HG03354 (cell line): ENCODE measurements around the gene RSL1D1.
A peak's percentile ranks its signal among the peaks of the same experiment; 100 is the strongest.

Source experiments
- ATAC-seq: cut with Tn5 transposase; IDR thresholded peaks from one replicate; pipeline ENCODE4 v1.9.1; 2021; ENCODE audit warnings: mild to moderate bottlenecking; ENCODE audit not compliant: unreplicated experiment, poor library complexity, severe bottlenecking

RSL1D1 gene

DNA sequence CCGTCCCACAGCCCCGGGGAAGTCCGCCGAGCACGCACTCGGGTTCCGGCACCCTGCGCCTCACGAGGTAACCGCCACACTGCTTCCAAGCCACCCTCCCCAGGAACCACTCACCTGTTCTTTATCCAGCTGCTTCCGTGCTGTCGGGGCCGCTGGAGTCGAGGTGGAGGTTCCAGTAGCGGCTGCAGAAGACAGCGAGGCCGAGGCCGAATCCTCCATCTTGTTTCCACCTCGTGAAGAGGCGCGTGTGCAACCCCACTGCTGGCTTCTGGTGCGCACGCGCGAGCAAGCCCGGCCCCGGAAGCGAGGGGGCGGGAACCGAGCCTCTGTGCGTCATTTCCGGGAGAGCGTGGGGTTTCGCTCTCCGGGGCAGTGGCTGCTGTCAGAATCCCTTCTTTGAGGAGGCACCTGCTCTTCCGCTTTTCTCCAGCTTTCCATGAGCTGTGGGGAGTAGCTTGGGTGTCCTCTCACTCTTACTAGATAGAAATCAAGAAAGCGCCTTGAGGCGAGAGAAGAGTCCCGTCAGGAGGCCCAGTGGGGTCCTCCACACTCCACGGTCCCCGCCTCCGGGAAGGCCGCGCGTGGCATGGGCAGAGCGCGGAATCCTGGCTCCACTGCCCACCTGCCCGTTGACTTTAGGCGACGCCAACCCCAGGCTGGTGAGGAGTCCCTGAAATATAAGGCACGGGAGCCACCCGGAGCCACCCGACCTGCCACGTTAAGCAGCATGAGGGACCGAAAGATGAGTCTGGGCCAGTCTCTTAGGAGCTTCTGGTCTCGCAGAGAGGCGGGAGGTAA lies at the start of gene RSL1D1:
TSS of gene RSL1D1 (minus strand) at position 249 of the 798 bp plus-strand sequence. CDS start at position 219, 30 bp downstream.
- ATAC-seq: peak; percentile 89

DNA sequence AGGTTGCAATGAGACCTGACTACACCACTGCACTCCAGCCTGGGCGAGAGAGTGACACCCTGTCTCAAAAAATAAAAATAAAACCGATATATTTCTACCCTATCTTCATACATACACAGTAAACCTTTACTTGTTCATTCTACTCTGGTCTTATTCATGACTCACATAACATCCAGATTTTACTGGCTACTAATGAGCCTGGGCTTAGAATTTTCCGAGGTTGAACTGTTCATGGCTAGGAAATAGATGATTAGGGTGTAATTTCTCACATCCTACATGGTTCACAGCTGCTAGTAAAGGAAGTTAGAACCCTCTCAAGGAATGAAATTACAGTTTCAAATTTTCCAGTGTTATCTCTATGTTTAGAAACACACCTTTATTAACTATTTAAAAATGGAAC lies 49.7 kb upstream of the RSL1D1 start:
- no peak for ATAC-seq

DNA sequence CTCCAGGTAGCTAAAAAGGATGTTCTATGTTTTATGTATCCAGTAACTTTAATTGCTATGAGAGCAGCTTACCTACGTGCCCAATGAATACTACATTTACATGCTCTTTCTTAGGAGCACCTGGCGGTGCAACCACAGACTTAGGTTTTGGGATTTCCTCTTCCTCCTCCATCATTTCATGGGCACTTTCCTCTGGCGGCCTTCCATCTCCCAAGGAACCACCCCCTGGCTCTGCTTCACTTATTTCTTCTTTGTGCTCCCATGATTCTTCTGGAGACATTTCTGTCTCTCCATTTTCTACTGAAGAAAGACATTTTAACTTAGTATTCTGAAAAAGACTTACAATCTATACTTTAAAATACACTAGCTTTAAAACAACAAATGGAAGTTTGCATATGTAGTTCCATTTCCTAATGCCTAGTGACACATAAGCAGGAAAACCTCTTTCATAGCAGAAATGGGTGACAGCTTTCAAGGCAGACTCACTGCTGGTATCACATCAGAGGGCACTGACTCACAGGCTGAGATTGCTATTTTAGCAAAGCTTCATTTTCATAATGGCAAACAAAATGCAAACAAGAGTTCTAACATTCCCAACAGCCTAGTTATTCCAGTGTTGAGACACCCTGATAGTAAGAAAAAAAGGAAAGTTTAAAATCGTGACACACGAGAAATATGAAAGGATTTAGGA lies 45.3 kb upstream of the RSL1D1 start:
- no peak for ATAC-seq

DNA sequence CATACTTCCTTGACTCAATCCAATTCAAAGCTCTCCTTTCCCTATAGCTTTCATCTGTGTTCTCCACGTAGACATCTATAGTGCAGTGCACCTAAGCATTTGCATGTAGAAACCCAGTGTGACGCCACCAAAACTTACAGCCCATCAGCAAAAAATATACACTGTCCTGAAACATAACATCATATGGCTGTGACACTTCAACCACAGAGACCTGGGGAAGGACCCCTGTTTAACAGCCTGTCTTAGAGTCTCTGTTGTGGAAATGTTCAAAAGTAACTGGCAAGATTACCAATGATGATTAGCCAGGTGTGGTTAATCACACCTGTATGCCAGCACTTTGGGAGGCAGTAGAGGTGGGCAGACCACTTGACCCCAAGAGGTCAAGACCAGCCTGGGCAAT lies 42.2 kb upstream of the RSL1D1 start:
- no peak for ATAC-seq

DNA sequence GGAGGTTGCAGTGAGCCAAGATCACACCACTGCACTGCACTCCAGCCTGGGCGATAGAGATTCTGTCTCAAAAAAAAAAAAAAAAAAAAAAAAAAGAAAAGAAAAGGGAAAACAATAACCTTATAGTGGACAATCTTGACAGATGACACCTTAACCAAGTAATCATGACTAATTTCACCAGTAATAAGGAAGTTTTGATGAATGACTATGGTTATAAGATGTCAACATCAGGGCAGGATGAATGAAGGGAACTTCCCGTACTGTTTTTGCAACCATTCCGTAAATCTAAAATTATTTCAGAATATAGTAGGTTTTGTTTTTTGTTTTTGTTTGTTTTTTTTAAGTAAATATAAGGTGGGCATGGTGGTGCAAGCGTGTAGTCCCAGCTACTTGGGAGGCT lies 41.4 kb upstream of the RSL1D1 start:
- ATAC-seq: no peak

- no peak for ATAC-seq
Observed at GRCh38 chr16:11890231-11890965, 39.1 kb upstream of the RSL1D1 start.

- ATAC-seq: no peak
Observed at GRCh38 chr16:11886881-11887280, 35.5 kb upstream of the RSL1D1 start.

GRCh38 chr16:11884035-11884434 lies 32.7 kb upstream of the RSL1D1 start:
- ATAC-seq: no peak

- no peak for ATAC-seq
Observed at GRCh38 chr16:11880007-11880406, 28.7 kb upstream of the RSL1D1 start.

- ATAC-seq: no peak
Observed at GRCh38 chr16:11877374-11877773, 26.0 kb upstream of the RSL1D1 start.

DNA sequence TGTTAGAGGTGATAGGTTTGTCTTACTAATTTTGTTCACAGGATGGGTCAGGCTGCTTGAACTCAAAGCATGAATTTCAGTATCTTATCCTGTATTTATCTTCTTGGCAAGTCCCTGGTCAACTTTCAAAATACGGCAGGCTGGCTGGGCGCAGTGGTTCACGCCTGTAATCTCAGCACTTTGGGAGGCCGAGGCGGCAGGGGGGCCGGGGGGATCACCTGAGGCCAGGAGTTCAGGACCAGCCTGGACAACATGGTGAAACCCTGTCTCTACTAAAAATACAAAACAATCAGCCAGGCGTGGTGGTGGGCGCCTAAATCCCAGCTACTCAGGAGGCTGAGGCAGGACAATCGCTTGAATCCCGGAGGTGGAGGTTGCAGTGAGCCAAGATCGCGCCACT lies 25.0 kb upstream of the RSL1D1 start:
- no peak for ATAC-seq

DNA sequence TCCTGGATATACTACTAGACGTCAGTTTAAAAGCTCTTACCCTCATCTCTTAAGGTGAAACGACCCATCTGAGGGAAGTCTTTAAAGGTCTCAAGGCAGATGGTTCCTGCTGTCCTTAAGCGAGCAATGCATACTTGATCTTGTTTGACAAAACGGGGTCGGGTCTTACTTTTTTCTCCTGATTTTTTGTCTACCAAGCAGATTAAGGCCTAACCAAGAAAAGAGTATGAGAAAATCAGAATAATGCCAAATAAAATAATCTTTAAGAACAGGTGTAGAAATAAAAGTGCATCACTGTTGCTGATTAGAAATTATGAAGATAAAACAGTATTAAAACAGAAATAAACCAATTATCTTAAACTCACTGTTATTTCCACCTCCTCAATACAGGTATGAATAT lies 24.4 kb upstream of the RSL1D1 start:
- ATAC-seq: no peak

GRCh38 chr16:11871193-11871592 lies 19.9 kb upstream of the RSL1D1 start:
- ATAC-seq: no peak

- no peak for ATAC-seq
Observed at GRCh38 chr16:11870399-11870798, 19.1 kb upstream of the RSL1D1 start.

- no peak for ATAC-seq
Observed at GRCh38 chr16:11869353-11870228, 18.2 kb upstream of the RSL1D1 start.

GRCh38 chr16:11868412-11868980 lies 17.2 kb upstream of the RSL1D1 start:
- ATAC-seq: no peak

DNA sequence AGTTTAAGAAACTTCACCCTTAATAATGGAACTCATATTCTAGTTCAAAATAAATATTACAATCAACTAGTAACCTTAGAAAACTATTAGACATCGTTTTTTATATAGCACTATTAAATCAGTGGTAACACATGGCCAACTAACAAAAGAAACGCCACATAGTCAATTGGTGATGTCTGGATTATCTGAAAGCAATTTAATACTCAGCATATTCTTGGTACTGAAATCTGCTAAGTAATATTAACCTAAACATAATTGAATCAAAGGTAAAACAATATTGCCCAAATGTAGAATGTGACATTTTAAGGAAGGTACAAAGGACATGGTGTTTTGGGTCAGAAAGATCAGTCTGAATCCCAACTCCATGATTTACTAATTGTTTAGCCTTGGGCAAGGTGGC lies 11.1 kb upstream of the RSL1D1 start:
- no peak for ATAC-seq

DNA sequence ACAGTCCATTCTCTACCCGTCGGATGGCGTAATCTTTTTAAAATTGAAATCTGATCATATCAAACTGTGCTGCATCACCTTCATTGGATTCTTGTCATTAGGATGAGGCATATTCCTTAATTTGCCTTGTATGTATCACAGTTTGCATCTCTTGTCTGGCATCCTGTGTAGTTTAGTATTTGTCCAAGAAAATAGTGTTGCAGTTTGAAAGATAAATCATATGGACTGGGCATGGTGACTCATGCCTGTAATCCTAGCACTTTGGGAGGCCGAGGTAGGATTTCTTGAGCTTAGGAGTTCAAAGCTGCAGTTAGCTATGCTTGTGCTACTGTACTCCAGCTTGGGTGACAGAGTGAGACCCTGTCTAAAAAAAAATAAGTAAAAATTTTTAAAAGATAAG lies 5.8 kb upstream of the RSL1D1 start:
- no peak for ATAC-seq

DNA sequence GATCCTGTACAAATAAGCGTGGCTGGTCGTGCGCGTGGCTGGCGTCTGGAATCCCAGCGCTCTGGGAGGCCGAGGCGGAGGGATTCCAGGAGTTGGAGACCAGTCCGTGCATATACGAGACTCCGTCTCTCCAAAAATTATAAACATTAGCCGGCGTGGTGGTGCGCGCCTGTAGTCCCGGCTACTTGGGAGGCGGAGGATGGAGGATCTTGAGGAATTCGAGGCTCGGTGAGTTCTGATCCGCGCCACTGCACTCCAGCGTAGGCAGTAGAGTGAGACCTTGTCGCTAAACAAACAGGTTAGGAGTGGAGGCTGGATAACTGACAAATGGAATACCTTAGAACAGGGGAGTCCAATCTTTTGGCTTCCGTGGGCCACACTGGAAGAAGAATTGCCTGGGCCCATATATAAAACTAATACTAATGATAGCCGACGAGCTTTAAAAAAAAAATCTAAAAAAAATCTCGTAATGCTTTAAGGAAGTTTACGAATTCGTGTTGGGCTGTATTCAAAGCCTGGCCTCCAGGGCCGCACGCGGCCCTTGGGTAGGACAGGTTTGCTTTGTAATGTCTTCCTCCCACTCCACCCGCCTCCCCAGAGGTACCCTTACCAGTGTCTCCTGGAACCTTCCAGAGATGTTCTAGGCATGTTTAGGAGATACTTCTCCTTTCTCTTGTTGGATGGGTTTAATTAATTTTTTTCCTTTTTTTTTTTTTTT lies 909 bp upstream of the RSL1D1 start:
- no peak for ATAC-seq
